ENCODE data around the gene ERRFI1. TPM values are rescaled to one million over a fixed set of nuclear protein-coding genes. Genes with fewer than 3 reads are reported as not detected.

ERRFI1 gene
- total RNA-seq, 4 donors from 2014 or later = 26.4 to 96.8 (median 61.2) TPM

DNA sequence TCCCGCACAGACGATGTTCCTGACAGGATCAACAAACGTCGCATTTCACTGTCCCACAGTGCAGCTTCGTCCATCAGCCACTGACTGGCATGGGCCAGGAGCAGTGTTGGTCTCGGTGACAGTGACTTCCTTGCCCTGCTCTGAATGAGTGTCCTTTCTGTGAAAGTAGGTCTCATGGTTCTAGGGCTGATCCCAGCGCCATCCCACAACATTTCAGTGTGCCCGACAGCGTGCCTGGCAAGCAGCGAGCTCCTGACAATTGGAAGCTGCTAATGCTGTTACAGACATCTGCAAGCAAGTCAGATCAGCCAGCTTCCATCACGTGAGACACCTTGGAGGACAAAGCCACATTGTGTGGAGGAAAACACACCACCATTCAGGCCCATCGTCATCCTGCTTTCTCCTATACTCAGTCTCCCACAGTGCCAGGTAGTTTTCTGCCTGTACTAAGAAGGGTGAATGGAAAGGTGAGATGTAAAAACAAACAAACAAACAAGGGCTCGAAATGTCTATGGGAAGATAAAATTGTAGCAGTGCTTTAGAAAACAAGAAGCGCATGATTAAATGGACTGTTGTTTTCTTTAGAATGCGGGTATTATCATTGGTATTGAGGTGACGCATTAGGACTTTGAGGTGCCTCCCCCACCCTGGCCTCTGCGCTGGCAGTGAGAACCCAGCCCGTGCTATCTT is 21.9 kb downstream of the ERRFI1 start:
- Histone ChIP-seq H3K36me3 (no peaks in the 10 kb centered on the region), H3K4me3 (no peak overlapping the region), H3K9me3 (no peaks in the 10 kb centered on the region), H3K27ac (peak overlapping the region; percentile 28 to 78 (median 42)), H3K27me3 (no peaks in the 10 kb centered on the region), H3K4me1 (peaks cover 0 to 9% (median 0%) of the 10 kb centered on the region in 4 donors)
- TF ChIP-seq, protein P1, sequence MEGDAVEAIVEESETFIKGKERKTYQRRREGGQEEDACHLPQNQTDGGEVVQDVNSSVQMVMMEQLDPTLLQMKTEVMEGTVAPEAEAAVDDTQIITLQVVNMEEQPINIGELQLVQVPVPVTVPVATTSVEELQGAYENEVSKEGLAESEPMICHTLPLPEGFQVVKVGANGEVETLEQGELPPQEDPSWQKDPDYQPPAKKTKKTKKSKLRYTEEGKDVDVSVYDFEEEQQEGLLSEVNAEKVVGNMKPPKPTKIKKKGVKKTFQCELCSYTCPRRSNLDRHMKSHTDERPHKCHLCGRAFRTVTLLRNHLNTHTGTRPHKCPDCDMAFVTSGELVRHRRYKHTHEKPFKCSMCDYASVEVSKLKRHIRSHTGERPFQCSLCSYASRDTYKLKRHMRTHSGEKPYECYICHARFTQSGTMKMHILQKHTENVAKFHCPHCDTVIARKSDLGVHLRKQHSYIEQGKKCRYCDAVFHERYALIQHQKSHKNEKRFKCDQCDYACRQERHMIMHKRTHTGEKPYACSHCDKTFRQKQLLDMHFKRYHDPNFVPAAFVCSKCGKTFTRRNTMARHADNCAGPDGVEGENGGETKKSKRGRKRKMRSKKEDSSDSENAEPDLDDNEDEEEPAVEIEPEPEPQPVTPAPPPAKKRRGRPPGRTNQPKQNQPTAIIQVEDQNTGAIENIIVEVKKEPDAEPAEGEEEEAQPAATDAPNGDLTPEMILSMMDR (IDR thresholded peaks at IDR 0.05) = no peak
- no peak for TF ChIP-seq POLR2A (IDR thresholded peaks at IDR 0.05)
- no peak for DNase-seq

DNA sequence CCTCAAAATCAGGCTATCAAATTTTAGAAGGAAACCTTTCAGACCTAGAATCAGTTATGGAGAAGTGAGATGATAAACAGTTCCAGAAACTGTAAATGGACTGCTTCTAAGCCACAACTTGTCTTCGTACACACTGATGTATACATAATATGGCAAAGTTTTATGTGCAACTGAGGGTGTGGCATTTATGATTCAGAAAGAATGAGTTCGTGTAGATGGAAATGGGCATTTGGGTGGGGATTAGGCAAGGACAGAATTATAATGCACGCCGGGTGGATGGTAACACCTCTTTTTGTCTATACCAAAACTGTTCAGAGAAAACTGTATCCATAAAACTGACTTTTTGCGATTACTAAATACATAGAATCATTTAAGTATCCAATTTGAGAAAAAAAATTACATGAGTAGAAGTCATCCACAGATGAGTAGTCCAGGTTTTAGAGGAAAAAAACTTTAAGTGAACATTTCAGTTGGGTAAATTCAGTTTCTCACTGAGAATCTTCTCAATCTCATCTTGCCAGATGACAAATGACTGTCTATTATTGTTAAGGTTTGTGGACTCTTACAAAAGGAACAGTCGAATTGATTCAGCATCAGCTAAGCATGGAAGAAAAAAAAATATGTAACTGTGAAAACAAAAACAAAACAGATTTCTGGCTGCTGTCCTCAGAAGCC is 22.5 kb downstream of the ERRFI1 start:
- Histone ChIP-seq H3K4me3 (no peak overlapping the region), H3K36me3 (no peaks in the 10 kb centered on the region), H3K4me1 (peaks cover 0 to 9% (median 0%) of the 10 kb centered on the region in 4 donors), H3K9me3 (no peaks in the 10 kb centered on the region), H3K27me3 (no peaks in the 10 kb centered on the region), H3K27ac (peak overlapping the region in 2 of 4 donors; percentile 38 to 78)
- no peak for DNase-seq
- no peak for TF ChIP-seq POLR2A (IDR thresholded peaks at IDR 0.05)
- TF ChIP-seq, protein P1 (IDR thresholded peaks at IDR 0.05) = no peak

DNA sequence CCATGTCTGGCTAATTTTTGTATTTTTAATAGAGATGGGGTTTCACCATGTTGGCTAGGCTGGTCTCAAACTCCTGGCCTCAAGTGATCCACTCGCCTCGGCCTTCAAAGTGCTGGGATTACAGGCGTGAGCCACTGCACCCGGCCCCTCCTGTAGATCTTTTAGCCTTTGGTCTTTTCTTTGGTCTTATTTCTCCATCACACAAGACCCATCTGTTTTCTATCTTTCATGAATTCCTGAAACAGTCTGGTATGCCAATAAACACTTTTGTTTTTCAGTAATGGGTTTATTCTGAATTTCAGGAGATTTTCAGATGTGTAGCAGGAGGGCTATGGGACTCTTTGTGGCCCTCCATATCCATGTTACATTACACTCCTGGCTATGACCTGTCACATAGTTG is 23.2 kb downstream of the ERRFI1 start:
- no peak overlapping the region for H3K27ac ChIP-seq
- no peak for DNase-seq
- no peaks in the 10 kb centered on the region for H3K27me3 ChIP-seq
- TF ChIP-seq, protein P1 (IDR thresholded peaks at IDR 0.05) = no peak
- TF ChIP-seq POLR2A (IDR thresholded peaks at IDR 0.05) = no peak
- no peaks in the 10 kb centered on the region for H3K9me3 ChIP-seq
- peaks cover 0 to 9% (median 0%) of the 10 kb centered on the region in 4 donors for H3K4me1 ChIP-seq
- no peak overlapping the region for H3K4me3 ChIP-seq
- no peaks in the 10 kb centered on the region for H3K36me3 ChIP-seq

DNA sequence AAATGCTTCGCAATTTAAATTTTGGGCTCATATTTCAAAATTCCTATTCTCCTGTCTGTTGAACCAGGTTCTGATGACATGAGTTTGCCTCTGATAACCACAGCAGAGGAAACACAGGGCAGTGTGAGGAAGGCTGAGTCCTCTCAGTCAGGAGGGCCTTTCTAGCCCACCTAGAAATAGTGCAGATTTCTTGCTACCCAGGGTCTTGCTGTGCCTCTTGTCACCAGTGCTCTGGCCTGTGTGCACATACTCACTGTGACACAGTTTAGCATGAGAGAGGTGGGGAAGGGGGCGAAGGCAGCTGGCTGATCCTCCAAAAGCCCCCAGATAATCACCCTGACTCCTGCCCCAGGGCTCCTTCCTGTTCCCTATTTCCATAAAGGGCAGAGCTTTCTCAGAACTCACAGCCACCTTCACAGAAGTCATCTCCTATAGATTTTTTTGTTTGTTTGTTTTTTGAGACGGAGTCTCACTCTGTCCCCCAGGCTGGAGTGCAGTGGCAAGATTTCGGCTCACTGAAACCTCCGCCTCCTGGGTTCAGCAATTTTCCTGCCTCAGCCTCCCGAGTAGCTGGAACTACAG is 23.7 kb downstream of the ERRFI1 start:
- TF ChIP-seq, protein P1 (IDR thresholded peaks at IDR 0.05) = no peak
- no peak for TF ChIP-seq POLR2A (IDR thresholded peaks at IDR 0.05)
- no peak overlapping the region for H3K27ac ChIP-seq
- DNase-seq = no peak
- no peaks in the 10 kb centered on the region for H3K9me3 ChIP-seq
- no peaks in the 10 kb centered on the region for H3K27me3 ChIP-seq
- H3K4me1 ChIP-seq = peaks cover 0 to 9% (median 0%) of the 10 kb centered on the region in 4 donors
- no peaks in the 10 kb centered on the region for H3K36me3 ChIP-seq
- H3K4me3 ChIP-seq = no peak overlapping the region

DNA sequence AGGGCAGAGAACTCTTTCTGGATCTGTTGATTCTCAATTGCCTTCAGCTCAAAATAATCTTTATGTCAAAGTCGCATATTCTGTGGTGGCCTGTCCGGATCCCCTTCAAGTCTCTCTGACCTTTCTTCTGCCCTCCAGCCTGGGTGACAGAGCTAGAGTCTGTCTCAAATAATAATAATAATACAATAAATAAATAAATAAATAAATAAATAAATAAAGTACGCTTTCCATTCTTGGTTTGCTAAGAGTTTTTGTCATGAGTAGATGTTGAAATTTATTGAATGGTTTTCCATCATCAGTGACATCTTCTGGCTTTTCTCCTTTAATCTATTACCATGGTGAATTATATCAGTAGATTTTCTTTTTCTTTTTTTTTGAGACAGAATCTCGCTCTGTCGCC is 30.7 kb downstream of the ERRFI1 start:
- H3K27me3 ChIP-seq = no peaks in the 10 kb centered on the region
- H3K27ac ChIP-seq = no peak overlapping the region
- H3K4me3 ChIP-seq = no peak overlapping the region
- no peaks in the 10 kb centered on the region for H3K4me1 ChIP-seq
- no peaks in the 10 kb centered on the region for H3K9me3 ChIP-seq
- no peak for DNase-seq
- H3K36me3 ChIP-seq = no peaks in the 10 kb centered on the region
- TF ChIP-seq, protein P1 (IDR thresholded peaks at IDR 0.05) = no peak
- TF ChIP-seq POLR2A (IDR thresholded peaks at IDR 0.05) = no peak
